Measurements from ENCODE around the gene ANKS1B.

ANKS1B gene

GRCh38 chr12:99700032-99700431, 284.7 kb downstream of the ANKS1B start:
- Histone ChIP-seq H3K4me1 (ENCODE audit: insufficient read depth, low read length, poor library complexity, severe bottlenecking) (no peaks in the 10 kb centered on the region), H3F3A (ENCODE audit: low read depth) (no peaks in the 10 kb centered on the region), H3K4me2 (ENCODE audit: low read depth, low read length, poor library complexity, severe bottlenecking) (no peak overlapping the region), H4K20me1 (ENCODE audit: insufficient read depth, low read length, poor library complexity, severe bottlenecking) (no peaks in the 10 kb centered on the region), H3K9ac (ENCODE audit: low read depth, low read length, poor library complexity, severe bottlenecking) (no peak overlapping the region), H3K4me3 (ENCODE audit: low read length, poor library complexity, severe bottlenecking) (no peak overlapping the region), H3K79me2 (ENCODE audit: insufficient read depth, low read length) (no peaks in the 10 kb centered on the region), H2AFZ (ENCODE audit: low read length) (no peak overlapping the region), H3K9me3 (ENCODE audit: insufficient read depth, low read depth, low read length) (no peaks in the 10 kb centered on the region), H3K36me3 (ENCODE audit: insufficient read depth, low read length) (no peaks in the 10 kb centered on the region), H3K9me2 (replicated peaks; ENCODE audit: low read depth, low read length) (no peaks in the 10 kb centered on the region), H3K27me3 (ENCODE audit: insufficient read depth, low read length, poor library complexity, severe bottlenecking) (no peaks in the 10 kb centered on the region)
- TF ChIP-seq CTCF (conservative IDR thresholded peaks at IDR 0.05; ENCODE audit: low read length) (no peak), EZH2phosphoT487 (IDR thresholded peaks at IDR 0.05; ENCODE audit: borderline replicate concordance) (no peak)

GRCh38 chr12:99695050-99695449, 289.7 kb downstream of the ANKS1B start:
- H3K9me2 ChIP-seq (replicated peaks; ENCODE audit: low read depth, low read length), result no peaks in the 10 kb centered on the region
- H3K9me3 ChIP-seq (ENCODE audit: insufficient read depth, low read depth, low read length), result no peaks in the 10 kb centered on the region
- no peaks in the 10 kb centered on the region for H3K79me2 ChIP-seq (ENCODE audit: insufficient read depth, low read length)
- no peaks in the 10 kb centered on the region for H3K36me3 ChIP-seq (ENCODE audit: insufficient read depth, low read length)
- no peaks in the 10 kb centered on the region for H3K4me1 ChIP-seq (ENCODE audit: insufficient read depth, low read length, poor library complexity, severe bottlenecking)
- no peak overlapping the region for H2AFZ ChIP-seq (ENCODE audit: low read length)
- no peak overlapping the region for H3K4me3 ChIP-seq (ENCODE audit: low read length, poor library complexity, severe bottlenecking)
- no peak for TF ChIP-seq EZH2phosphoT487 (IDR thresholded peaks at IDR 0.05; ENCODE audit: borderline replicate concordance)
- TF ChIP-seq CTCF (conservative IDR thresholded peaks at IDR 0.05; ENCODE audit: low read length), result no peak
- no peak overlapping the region for H3K9ac ChIP-seq (ENCODE audit: low read depth, low read length, poor library complexity, severe bottlenecking)
- H4K20me1 ChIP-seq (ENCODE audit: insufficient read depth, low read length, poor library complexity, severe bottlenecking), result no peaks in the 10 kb centered on the region
- no peaks in the 10 kb centered on the region for H3F3A ChIP-seq (ENCODE audit: low read depth)
- no peaks in the 10 kb centered on the region for H3K27me3 ChIP-seq (ENCODE audit: insufficient read depth, low read length, poor library complexity, severe bottlenecking)
- H3K4me2 ChIP-seq (ENCODE audit: low read depth, low read length, poor library complexity, severe bottlenecking), result no peak overlapping the region

- no peaks in the 10 kb centered on the region for H3K36me3 ChIP-seq (ENCODE audit: insufficient read depth, low read length)
- H4K20me1 ChIP-seq (ENCODE audit: insufficient read depth, low read length, poor library complexity, severe bottlenecking), result no peaks in the 10 kb centered on the region
- no peaks in the 10 kb centered on the region for H3K27me3 ChIP-seq (ENCODE audit: insufficient read depth, low read length, poor library complexity, severe bottlenecking)
- H3K4me3 ChIP-seq (ENCODE audit: low read length, poor library complexity, severe bottlenecking), result no peak overlapping the region
- 0 out of 2 replicates have a peak, but pooled peaks cover 3% of the 10 kb centered on the region for H3K9me3 ChIP-seq (ENCODE audit: insufficient read depth, low read depth, low read length)
- H3K9me2 ChIP-seq (replicated peaks; ENCODE audit: low read depth, low read length), result no peaks in the 10 kb centered on the region
- no peaks in the 10 kb centered on the region for H3F3A ChIP-seq (ENCODE audit: low read depth)
- H3K4me1 ChIP-seq (ENCODE audit: insufficient read depth, low read length, poor library complexity, severe bottlenecking), result no peaks in the 10 kb centered on the region
- no peaks in the 10 kb centered on the region for H3K79me2 ChIP-seq (ENCODE audit: insufficient read depth, low read length)
- no peak overlapping the region for H2AFZ ChIP-seq (ENCODE audit: low read length)
- no peak overlapping the region for H3K9ac ChIP-seq (ENCODE audit: low read depth, low read length, poor library complexity, severe bottlenecking)
- no peak overlapping the region for H3K4me2 ChIP-seq (ENCODE audit: low read depth, low read length, poor library complexity, severe bottlenecking)
- TF ChIP-seq CTCF (conservative IDR thresholded peaks at IDR 0.05; ENCODE audit: low read length), result no peak
- no peak for TF ChIP-seq EZH2phosphoT487 (IDR thresholded peaks at IDR 0.05; ENCODE audit: borderline replicate concordance)
These were observed 298.6 kb downstream of the ANKS1B start for GRCh38 chr12:99686142-99686541.
